OCI-LY3 (cell line): ENCODE results near the gene FAM89B.

Experiments
- EZH2phosphoT487 ChIP-seq: fragments of 200-600 bp; shearing (Covaris generic); IDR thresholded peaks from 2 replicates; pipeline ENCODE4 v1.6.1; 2018; ENCODE audit warnings: antibody characterized with exemption, mixed run types, low read depth
- TF ChIP-seq, protein P1 (sequence below): fragments of 200-600, 300-600 bp; sonication (generic); IDR thresholded peaks from 2 replicates; pipeline ENCODE4 v1.5.1; 2014; ENCODE audit warnings: antibody characterized with exemption, low read length, low read depth

GRCh38 chr11:65606876-65607613 is 34.7 kb downstream of the FAM89B start:
- TF ChIP-seq, protein P1, sequence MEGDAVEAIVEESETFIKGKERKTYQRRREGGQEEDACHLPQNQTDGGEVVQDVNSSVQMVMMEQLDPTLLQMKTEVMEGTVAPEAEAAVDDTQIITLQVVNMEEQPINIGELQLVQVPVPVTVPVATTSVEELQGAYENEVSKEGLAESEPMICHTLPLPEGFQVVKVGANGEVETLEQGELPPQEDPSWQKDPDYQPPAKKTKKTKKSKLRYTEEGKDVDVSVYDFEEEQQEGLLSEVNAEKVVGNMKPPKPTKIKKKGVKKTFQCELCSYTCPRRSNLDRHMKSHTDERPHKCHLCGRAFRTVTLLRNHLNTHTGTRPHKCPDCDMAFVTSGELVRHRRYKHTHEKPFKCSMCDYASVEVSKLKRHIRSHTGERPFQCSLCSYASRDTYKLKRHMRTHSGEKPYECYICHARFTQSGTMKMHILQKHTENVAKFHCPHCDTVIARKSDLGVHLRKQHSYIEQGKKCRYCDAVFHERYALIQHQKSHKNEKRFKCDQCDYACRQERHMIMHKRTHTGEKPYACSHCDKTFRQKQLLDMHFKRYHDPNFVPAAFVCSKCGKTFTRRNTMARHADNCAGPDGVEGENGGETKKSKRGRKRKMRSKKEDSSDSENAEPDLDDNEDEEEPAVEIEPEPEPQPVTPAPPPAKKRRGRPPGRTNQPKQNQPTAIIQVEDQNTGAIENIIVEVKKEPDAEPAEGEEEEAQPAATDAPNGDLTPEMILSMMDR = no peak
- no peak for TF ChIP-seq EZH2phosphoT487
